Stimulated activated CD4-positive, alpha-beta T cell treated with anti-CD3 and anti-CD28 coated beads, TNF-alpha, amount 100 ng/mL, for 48 hours (primary cell): ENCODE data around the gene PGBD4.

ENCODE experiments used
- DNase-seq, 3 donors: peaks; one replicate each; pipeline ENCODE4 v3.0.0-alpha.2; 2020; ENCODE audit warnings: low read depth in 3 of 3

The PGBD4 gene

GRCh38 chr15:34101366-34102174, at the start of gene PGBD4, which contains the start of gene EMC7:
Gene PGBD4, plus strand, starts transcription at chr15:34102083. Its CDS starts 449 bp downstream, at chr15:34102532.
Gene EMC7, minus strand, starts transcription at chr15:34101862. Its CDS starts 23 bp downstream, at chr15:34101839.
- peak; percentile 95 to 98 (median 98) for DNase-seq

GRCh38 chr15:34054081-34054707, 47.7 kb upstream of the PGBD4 start:
- no peak for DNase-seq

GRCh38 chr15:34055868-34056595, 45.9 kb upstream of the PGBD4 start:
- DNase-seq: no peak

- no peak for DNase-seq
Observed at GRCh38 chr15:34056911-34057310, 45.0 kb upstream of the PGBD4 start.

- DNase-seq: no peak
Observed at GRCh38 chr15:34059476-34059875, 42.4 kb upstream of the PGBD4 start.

GRCh38 chr15:34059946-34060345, 41.9 kb upstream of the PGBD4 start:
- DNase-seq: no peak

- no peak for DNase-seq
Observed at GRCh38 chr15:34064438-34064837, 37.4 kb upstream of the PGBD4 start.

- DNase-seq: no peak
Observed at GRCh38 chr15:34065261-34065660, 36.6 kb upstream of the PGBD4 start.

- DNase-seq: no peak
Observed at GRCh38 chr15:34065941-34066340, 35.9 kb upstream of the PGBD4 start.

GRCh38 chr15:34070003-34070402, 31.9 kb upstream of the PGBD4 start:
- DNase-seq: no peak

- no peak for DNase-seq
Observed at GRCh38 chr15:34076785-34077184, 25.1 kb upstream of the PGBD4 start.

GRCh38 chr15:34078900-34079299, 23.0 kb upstream of the PGBD4 start:
- DNase-seq: no peak

GRCh38 chr15:34079904-34080303, 22.0 kb upstream of the PGBD4 start:
- no peak for DNase-seq

- no peak for DNase-seq
Observed at GRCh38 chr15:34084086-34084485, 17.8 kb upstream of the PGBD4 start.

- no peak for DNase-seq
Observed at GRCh38 chr15:34085746-34086145, 16.1 kb upstream of the PGBD4 start.

GRCh38 chr15:34099914-34100313, 2.0 kb upstream of the PGBD4 start:
- DNase-seq: no peak

- DNase-seq: no peak
Observed at GRCh38 chr15:34102175-34102925, 467 bp downstream of the PGBD4 start.

GRCh38 chr15:34106423-34106822, 4.5 kb downstream of the PGBD4 start:
- DNase-seq: no peak

GRCh38 chr15:34107315-34107714, 5.4 kb downstream of the PGBD4 start:
- no peak for DNase-seq

- DNase-seq: no peak
Observed at GRCh38 chr15:34109797-34110663, 8.1 kb downstream of the PGBD4 start.

GRCh38 chr15:34111488-34111887, 9.6 kb downstream of the PGBD4 start:
- DNase-seq: no peak
